DOHH2 (cell line): Measurements from ENCODE around the gene FBLN2.

ENCODE experiments used
- H3F3A ChIP-seq: fragments of 200-600 bp; sonication (generic), shearing (Covaris generic); 2 replicates; pipeline ENCODE4 v1.6.0; 2016; ENCODE audit warnings: antibody characterized with exemption, mild to moderate bottlenecking; ENCODE audit not compliant: control insufficient read depth, insufficient read depth
- H3K27ac ChIP-seq: fragments of 200-600 bp; sonication (generic); 2 replicates; pipeline ENCODE4 v1.5.1; 2014; ENCODE audit warnings: low read depth, mild to moderate bottlenecking, low read length, moderate library complexity
- H3K27me3 ChIP-seq: fragments of 200-600 bp; sonication (generic); 2 replicates; pipeline ENCODE4 v1.6.1; 2014; ENCODE audit warnings: mild to moderate bottlenecking, low read length, mixed read lengths; ENCODE audit not compliant: control insufficient read depth
- H3K36me3 ChIP-seq: fragments of 200-600 bp; sonication (generic); 2 replicates; pipeline ENCODE4 v1.6.1; 2014; ENCODE audit warnings: mild to moderate bottlenecking, low read length, moderate library complexity, mixed read lengths; ENCODE audit not compliant: control insufficient read depth
- H3K4me1 ChIP-seq: fragments of 200-600 bp; sonication (generic); 2 replicates; pipeline ENCODE4 v1.6.1; 2014; ENCODE audit warnings: mild to moderate bottlenecking, low read length, mixed read lengths; ENCODE audit not compliant: control insufficient read depth
- H3K4me2 ChIP-seq: fragments of 200-600 bp; sonication (generic); 2 replicates; pipeline ENCODE4 v1.6.0; 2014; ENCODE audit warnings: mild to moderate bottlenecking, low read length, moderate library complexity
- H3K4me3 ChIP-seq: fragments of 200-600 bp; sonication (generic); 2 replicates; pipeline ENCODE4 v1.5.1; 2014; ENCODE audit warnings: mild to moderate bottlenecking, low read length, mixed read lengths
- H3K79me2 ChIP-seq: fragments of 200-600 bp; sonication (generic); 2 replicates; pipeline ENCODE4 v1.6.1; 2014; ENCODE audit warnings: mild to moderate bottlenecking, low read length, mixed read lengths; ENCODE audit not compliant: control insufficient read depth
- H3K9me2 ChIP-seq: fragments of 200-600 bp; sonication (generic); replicated peaks from 2 replicates; pipeline ENCODE4 v1.6.1; 2014; ENCODE audit warnings: mild to moderate bottlenecking, low read length, mixed read lengths; ENCODE audit not compliant: control insufficient read depth
- H3K9me3 ChIP-seq: fragments of 200-600 bp; sonication (generic); 2 replicates; pipeline ENCODE4 v1.6.1; 2014; ENCODE audit warnings: antibody characterized with exemption, low read length, mixed read lengths; ENCODE audit not compliant: control insufficient read depth, insufficient read depth
- H4K20me1 ChIP-seq: fragments of 200-600 bp; sonication (generic); 2 replicates; pipeline ENCODE4 v1.6.0; 2014; ENCODE audit warnings: low read depth, mild to moderate bottlenecking, antibody characterized with exemption, low read length, moderate library complexity; ENCODE audit not compliant: control insufficient read depth, insufficient read depth
- CTCF ChIP-seq: fragments of 200-600 bp; sonication (generic); IDR thresholded peaks from one replicate; pipeline ENCODE4 v1.5.1; 2014; ENCODE audit warnings: antibody characterized with exemption, mild to moderate bottlenecking, low read depth, low read length; ENCODE audit not compliant: poor library complexity, severe bottlenecking
- EZH2phosphoT487 ChIP-seq: fragments of 200-600 bp; sonication (generic); IDR thresholded peaks from 2 replicates; pipeline ENCODE4 v1.6.1; 2017; ENCODE audit warnings: borderline replicate concordance, mild to moderate bottlenecking, antibody characterized with exemption, low read length, moderate library complexity, mixed read lengths

The FBLN2 gene

DNA sequence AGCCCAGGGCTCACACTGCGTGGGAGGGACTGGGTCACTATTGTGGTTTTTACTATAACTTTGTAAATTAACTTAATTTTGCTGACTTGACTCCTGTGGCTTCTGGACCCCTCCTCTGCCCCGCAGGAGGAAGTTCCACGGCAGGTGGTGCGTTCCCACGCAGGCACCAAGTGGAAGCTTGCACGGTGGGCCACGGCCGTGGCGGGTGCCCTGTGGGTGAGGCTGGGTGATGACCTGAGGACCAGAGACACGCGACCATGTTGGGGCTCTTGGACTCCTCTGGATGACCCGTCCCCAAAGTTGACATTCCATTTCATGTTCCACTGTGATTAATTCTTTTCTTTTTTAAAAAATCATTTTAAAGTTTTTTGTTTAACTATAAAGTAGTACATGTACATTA is 89.0 kb downstream of the FBLN2 start:
- no peaks in the 10 kb centered on the region for H3K79me2 ChIP-seq
- no peaks in the 10 kb centered on the region for H4K20me1 ChIP-seq
- no peaks in the 10 kb centered on the region for H3K27me3 ChIP-seq
- H3K9me3 ChIP-seq = no peaks in the 10 kb centered on the region
- no peak overlapping the region for H3K4me3 ChIP-seq
- no peak overlapping the region for H3K4me2 ChIP-seq
- no peaks in the 10 kb centered on the region for H3F3A ChIP-seq
- H3K27ac ChIP-seq = no peak overlapping the region
- no peak for TF ChIP-seq EZH2phosphoT487
- TF ChIP-seq CTCF = no peak
- H3K9me2 ChIP-seq = no peaks in the 10 kb centered on the region
- H3K36me3 ChIP-seq = no peaks in the 10 kb centered on the region
- no peaks in the 10 kb centered on the region for H3K4me1 ChIP-seq

GRCh38 chr3:13638927-13639326 is 90.0 kb downstream of the FBLN2 start:
- H3K27me3 ChIP-seq = no peaks in the 10 kb centered on the region
- H3F3A ChIP-seq = no peaks in the 10 kb centered on the region
- no peak overlapping the region for H3K4me3 ChIP-seq
- TF ChIP-seq EZH2phosphoT487 (no peak), CTCF (no peak)
- no peaks in the 10 kb centered on the region for H3K9me2 ChIP-seq
- no peaks in the 10 kb centered on the region for H3K4me1 ChIP-seq
- H3K36me3 ChIP-seq = no peaks in the 10 kb centered on the region
- no peaks in the 10 kb centered on the region for H3K79me2 ChIP-seq
- no peaks in the 10 kb centered on the region for H4K20me1 ChIP-seq
- no peaks in the 10 kb centered on the region for H3K9me3 ChIP-seq
- H3K4me2 ChIP-seq = no peak overlapping the region
- no peak overlapping the region for H3K27ac ChIP-seq

- no peak overlapping the region for H3K4me2 ChIP-seq
- no peak overlapping the region for H3K27ac ChIP-seq
- no peaks in the 10 kb centered on the region for H3F3A ChIP-seq
- no peaks in the 10 kb centered on the region for H3K9me3 ChIP-seq
- H3K4me1 ChIP-seq = no peaks in the 10 kb centered on the region
- no peaks in the 10 kb centered on the region for H4K20me1 ChIP-seq
- TF ChIP-seq CTCF (no peak), EZH2phosphoT487 (no peak)
- H3K36me3 ChIP-seq = no peaks in the 10 kb centered on the region
- no peak overlapping the region for H3K4me3 ChIP-seq
- H3K9me2 ChIP-seq = no peaks in the 10 kb centered on the region
- H3K79me2 ChIP-seq = no peaks in the 10 kb centered on the region
- H3K27me3 ChIP-seq = peaks cover 7% of the 10 kb centered on the region
These were observed 93.7 kb downstream of the FBLN2 start for GRCh38 chr3:13642597-13642996.

DNA sequence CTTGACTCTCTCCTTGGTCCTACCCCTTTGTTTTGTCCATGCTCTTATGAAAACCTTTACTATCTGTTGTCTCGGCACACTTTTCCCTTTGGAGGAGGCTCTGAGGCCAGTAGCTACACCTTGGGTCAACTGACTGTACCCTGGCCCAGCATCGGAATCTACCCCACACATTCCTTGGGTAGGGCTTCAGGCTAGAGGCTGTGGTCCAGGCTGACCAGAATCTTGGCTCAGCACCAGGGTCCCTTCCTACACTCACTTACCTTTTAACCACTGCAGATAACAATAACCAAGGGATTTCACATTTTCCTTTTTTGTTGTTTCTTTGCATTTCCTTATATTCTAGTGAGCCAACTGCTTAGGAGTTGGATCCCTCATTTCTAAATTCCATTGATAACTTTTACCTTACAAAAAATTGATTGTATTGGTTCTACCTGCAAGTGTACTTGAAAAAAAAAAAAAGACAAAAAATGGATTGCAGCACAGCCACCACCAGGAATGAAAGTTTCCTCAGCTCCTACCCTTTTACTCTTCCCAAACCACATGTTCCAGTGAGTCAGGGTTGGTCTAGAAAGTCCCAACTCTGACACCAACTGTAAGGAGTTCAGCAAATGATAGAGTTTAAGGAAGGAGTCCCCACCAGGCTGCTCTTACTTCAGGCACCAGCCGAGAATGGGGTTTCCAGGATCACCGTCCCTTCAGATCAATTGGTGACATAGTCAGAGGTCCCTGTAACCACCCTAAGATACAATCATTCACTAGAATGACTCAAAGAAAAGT is 95.6 kb downstream of the FBLN2 start:
- H3K4me3 ChIP-seq = no peak overlapping the region
- H3K4me2 ChIP-seq = no peak overlapping the region
- peaks cover 13% of the 10 kb centered on the region for H3K27me3 ChIP-seq
- no peaks in the 10 kb centered on the region for H3K9me3 ChIP-seq
- H3K27ac ChIP-seq = no peak overlapping the region
- no peaks in the 10 kb centered on the region for H3K36me3 ChIP-seq
- H4K20me1 ChIP-seq = peaks cover 3% of the 10 kb centered on the region; the same call in 1 of the 2 replicates
- H3K9me2 ChIP-seq = no peaks in the 10 kb centered on the region
- no peak for TF ChIP-seq EZH2phosphoT487
- no peak for TF ChIP-seq CTCF
- H3F3A ChIP-seq = no peaks in the 10 kb centered on the region
- no peaks in the 10 kb centered on the region for H3K4me1 ChIP-seq
- no peaks in the 10 kb centered on the region for H3K79me2 ChIP-seq
